ENCODE measurements around the gene REXO1.

Gene REXO1

GRCh38 chr19:1849132-1849474 is 820 bp upstream of the REXO1 start:
- no peak for DNase-seq (ENCODE audit: low read depth)

DNA sequence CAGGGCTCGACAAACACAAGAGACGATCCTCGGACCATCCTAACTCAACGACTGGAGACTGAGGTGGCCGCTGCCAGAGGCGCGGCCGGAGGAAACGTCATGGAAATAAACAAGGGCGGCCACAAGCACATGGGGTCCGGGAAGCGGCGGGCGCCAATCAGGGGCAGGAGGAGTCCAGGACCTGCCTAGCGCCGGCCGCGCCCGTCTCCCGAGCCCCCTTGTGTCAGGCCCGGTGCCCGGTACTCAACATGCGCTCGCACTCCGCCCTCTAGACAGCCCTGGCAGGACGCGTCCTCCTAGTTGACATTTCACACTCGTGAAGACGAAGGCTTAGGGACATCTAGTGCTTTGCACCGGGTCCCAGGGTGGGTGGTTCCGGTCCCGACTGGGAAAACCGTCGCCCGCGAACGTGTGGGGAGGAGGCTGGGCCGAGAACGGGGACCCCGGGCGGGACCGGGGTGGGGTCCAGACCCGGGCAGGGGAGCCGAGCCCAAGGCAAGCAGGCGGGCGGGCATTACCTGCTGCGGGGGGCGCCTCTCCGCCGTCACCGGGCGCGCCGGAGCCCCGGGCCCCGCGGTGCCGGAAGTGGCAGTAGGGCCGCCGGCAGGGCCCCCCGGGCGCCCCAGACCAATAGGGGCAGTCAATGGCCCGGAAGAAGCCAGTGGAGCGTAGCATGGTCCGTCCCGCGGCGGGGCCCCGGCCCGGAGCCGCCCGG is 442 bp downstream of the REXO1 start:
- no peak for DNase-seq (ENCODE audit: low read depth)

GRCh38 chr19:1847348-1847683 is 967 bp downstream of the REXO1 start:
- DNase-seq (ENCODE audit: low read depth) = no peak

DNA sequence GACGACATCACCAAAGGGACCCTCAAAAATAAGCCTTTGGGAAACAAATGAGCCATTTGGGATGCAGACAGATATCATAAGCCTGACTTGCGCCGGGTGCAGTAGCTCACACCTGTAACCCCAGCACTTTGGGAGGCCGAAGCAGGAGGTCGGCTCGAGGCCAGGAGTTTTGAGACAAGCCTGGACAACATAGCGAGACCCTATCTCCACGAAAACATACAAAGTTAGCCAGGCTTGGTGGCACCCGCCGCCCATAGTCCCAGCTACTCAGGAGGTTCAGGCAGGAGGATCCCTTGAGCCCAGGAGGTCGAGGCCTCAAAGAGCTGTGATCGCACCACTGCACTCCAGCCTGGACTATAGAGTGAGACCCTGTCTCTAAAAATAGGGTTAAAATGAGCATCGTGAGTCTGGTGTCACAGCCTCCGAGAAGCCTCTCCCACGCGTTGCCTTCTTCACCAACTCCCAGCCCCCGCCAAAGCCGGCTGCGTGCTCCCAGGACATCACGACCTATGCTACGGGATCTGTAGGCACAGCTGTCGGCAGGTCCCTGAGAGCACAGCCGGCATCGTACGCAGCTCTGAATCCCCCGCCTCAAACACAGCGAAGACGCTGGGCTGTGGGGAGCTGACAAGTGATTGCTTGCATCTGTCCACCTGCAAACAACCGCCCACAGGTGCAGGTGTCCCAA is 1.6 kb downstream of the REXO1 start:
- DNase-seq (ENCODE audit: low read depth) = no peak

DNA sequence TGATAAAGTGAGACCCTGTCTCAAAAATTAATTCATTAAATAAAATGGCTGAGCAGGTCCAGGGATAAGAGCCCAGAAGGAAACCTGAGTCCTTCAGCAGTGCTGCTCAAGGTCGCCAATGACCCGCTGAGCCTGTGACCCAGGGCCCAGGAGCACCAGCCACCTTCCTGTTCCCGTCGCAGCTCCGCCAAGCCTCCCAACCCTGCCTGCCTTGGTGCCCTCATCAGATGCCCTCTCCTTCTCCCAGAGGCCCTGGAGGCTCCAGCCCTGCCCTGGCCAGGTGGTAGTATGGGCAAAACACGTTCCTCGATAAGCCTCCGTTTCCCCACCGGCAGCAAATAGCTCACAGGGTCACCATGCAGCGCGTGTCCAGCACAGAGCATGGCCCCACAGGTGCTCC is 2.6 kb downstream of the REXO1 start:
- no peak for DNase-seq (ENCODE audit: low read depth)

DNA sequence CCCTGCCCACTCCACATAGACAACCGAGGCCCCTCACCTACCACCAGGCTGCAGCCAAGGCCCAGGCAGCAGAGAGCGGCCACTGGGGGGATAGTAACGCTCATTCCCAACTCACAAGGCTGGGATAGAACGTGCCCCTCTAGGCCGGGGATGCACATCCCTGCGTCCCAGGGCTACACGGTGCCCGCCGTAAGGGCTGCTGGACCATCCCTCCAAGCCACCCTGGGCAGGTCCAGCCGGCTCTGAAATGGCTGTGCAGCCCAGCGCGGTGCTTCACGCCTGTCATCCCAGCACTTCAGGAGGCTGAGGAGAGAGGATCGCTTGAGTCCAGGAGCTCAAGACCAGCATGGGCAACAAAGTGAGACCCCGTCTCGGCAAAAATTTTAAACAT is 3.2 kb downstream of the REXO1 start:
- no peak for DNase-seq (ENCODE audit: low read depth)

DNA sequence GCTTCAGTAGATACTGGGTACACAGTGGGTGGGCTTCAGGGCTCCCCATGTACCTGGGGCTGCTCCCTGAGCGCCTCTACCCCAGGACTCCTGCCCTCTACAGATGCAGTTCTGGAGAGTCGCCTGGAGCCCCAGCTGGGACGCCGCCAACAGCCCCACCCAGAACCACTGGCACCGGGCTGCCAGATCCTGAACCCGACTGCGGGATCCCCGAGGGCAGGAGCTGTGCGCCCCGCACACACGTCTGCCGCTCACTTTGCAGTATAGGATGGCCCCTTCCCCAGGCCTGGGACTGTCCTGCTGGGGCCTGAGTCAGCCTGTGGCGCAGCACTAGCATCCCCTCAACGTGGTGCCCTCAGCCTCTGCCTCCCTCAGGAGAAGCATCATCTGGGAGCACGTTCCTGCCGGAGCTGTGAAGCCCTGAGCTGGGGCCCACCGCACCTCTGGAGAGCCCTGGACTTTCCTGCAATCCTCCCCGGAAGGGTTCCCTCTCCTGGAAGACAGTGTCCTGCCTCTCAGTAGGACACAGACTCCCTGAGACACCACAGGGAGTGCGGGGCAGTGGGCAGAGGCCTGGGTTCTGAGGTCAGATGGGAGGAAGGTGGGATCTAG is 3.7 kb downstream of the REXO1 start:
- no peak for DNase-seq (ENCODE audit: low read depth)

GRCh38 chr19:1843646-1844394 is 4.5 kb downstream of the REXO1 start:
- no peak for DNase-seq (ENCODE audit: low read depth)

- no peak for DNase-seq (ENCODE audit: low read depth)
Observed at GRCh38 chr19:1843116-1843515, 5.2 kb downstream of the REXO1 start.

DNA sequence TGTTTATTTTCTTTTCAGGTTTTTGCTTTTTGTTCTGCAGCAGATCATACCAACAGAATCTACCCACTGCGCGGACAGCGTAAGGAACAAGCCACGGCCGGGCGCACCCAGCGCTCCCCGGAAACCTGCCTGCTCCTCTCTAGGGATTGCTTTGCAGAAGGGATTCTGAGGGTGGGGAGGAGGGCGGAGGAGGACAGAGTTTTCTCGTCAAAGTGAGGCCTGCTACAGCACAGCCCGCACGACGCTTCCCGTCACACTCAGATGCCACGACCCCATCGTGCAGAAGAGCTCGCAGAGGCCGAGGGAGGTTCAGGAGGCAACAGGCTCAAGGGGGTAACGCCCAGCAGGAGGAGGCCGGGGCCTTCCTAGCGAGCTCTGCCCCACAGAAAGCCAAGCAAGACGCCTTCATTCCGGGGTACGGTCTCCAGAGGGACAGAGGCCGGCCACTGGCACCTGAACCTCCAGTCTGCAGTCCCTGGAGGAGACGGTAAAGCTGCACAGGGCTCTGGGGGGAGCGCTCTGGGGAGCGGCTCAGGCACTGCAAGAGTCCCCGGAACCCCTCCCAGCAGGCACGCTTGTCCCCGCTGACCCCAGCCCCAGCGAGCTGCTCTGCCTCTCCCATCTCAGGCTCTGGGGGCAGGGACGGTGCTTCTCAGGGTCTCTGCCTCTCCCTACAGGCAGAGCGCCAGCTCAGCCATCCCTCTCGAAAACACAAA is 6.9 kb downstream of the REXO1 start:
- no peak for DNase-seq (ENCODE audit: low read depth)

GRCh38 chr19:1840541-1841115 is 7.7 kb downstream of the REXO1 start:
- no peak for DNase-seq (ENCODE audit: low read depth)

- DNase-seq (ENCODE audit: low read depth) = no peak
Observed at GRCh38 chr19:1839658-1840540, 8.4 kb downstream of the REXO1 start.

DNA sequence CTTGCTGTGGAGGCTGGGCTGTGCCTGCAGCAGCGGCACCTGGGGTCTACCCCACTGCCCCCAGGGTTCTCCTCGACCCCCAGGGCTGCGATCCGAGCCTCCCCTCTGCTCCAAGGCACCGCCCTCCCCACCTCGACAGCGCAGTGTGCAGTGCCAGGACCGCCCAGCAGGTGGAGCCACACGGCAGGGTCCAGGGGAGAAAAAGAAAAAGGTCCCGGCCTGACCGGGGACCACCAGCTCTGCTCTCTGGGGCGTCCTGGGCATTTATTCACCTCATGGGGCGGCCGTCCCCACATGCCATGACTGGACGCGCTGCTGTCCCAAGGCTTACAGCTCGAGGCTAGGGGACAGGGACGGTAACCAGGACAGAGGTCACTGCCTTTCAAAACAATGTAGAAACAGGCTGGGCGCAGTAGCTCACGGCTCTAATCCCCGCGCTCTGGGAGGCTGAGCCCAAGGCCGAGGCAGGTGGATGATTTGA is 10.6 kb downstream of the REXO1 start:
- no peak for DNase-seq (ENCODE audit: low read depth)

DNA sequence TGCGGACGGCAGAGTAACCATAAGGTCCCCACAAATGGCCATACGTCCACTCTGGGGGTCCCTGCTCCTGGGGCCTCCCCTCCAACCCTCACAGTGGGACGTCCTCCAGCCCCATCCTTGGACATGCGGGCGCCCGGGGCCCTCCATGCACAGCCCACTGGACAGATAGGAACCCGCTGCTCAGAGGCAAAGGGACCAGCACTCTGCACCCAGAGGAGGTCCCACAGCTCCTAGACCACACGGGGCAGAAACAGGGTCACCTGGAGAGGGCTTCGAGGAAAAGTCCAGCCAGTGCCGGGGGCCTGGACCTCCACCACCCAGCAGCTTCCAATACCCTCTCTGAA is 11.1 kb downstream of the REXO1 start:
- DNase-seq (ENCODE audit: low read depth) = no peak

DNA sequence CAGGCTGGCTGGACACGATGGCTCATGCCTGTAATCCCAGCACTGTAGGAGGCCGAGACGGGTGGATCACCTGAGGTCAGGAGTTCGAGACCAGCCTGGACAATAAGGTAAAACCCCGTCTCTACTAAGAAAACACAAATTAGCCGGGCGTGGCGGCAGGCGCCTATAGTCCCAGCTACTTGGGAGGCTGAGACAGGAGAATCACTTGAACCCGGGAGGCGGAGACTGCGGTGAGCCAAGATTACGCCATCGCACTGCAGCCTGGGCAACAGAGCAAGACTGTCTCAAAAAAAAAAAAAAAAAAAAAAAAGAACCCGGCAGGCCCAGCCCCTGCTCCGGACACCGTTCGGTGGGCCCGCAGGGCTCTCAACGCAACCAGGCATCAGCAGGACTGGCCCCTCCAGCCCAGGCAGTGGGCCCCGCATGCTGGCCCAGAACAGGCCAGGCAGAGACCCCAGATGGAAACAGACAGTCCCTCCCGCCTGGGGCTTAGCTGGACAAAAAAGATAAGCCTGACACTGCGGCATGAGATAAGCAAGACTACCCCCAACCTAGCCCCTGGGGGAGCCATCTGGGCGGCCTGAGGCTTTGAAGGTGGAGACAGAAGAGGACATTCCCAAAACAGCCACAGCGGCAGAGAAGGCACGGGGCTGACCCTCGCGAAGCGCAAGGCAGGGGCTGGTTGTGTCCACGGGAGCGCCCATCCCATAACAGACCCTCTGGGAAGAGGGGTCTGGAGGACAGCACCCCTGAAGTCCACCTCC is 11.6 kb downstream of the REXO1 start:
- no peak for DNase-seq (ENCODE audit: low read depth)

DNA sequence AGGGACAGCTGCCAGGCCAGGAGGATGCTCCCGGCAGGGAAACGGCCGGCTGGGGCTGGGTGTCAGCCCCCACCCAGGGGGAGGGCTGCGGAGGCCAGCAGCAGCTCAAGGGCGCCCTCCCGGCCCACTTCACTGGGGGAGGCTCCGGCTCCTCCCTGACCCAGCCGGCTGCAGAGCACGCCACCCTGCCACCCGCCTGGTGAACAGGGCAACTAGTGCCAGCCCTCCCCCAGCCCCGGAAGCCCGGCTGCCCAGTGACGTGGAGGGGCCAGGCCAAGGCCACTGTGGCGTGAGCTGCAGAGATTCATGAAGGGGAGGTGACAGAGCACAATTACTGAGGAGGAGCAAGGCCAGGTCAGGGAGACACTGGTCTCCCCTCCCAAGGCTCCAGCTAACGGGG is 14.7 kb downstream of the REXO1 start:
- no peak for DNase-seq (ENCODE audit: low read depth)

- no peak for DNase-seq (ENCODE audit: low read depth)
Observed at GRCh38 chr19:1832046-1832663, 16.1 kb downstream of the REXO1 start.

DNA sequence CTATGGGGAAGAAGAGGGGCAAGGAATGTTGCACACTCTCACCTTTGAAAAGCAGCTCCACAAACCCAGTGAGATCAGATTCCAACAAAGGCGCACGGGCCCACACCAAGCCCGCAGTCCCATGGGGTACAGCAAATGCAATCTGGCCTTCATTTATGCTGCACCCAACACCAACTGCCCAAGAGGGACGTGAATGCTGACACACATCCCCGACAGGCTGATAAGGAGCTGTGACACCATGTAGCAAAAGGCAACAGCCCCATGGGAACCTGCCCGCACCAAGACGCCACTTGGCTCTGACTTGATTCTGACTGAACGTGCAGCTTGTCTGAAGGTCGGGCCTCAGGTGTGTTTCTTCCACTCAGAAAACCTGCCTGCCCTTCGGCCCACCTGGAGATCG is 17.3 kb downstream of the REXO1 start:
- no peak for DNase-seq (ENCODE audit: low read depth)

DNA sequence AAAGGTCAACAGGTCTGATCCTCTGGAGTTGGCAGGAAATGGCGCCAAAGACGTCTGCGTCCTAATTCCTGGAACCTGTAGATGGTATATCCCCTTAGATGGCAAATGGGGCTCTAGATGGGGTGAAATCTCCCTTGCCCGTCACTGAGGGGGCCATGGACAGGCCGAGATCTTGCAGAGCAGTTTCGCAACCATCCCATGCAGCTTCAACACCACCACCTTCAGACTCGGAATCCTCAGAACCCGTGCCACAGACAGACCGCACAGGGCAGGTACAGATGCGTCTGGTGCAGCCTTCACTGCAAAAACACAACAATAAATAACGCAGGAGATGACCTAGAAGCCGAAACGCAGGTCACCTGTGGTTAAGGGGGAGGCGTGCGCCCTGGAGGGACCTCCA is 17.7 kb downstream of the REXO1 start:
- no peak for DNase-seq (ENCODE audit: low read depth)

DNA sequence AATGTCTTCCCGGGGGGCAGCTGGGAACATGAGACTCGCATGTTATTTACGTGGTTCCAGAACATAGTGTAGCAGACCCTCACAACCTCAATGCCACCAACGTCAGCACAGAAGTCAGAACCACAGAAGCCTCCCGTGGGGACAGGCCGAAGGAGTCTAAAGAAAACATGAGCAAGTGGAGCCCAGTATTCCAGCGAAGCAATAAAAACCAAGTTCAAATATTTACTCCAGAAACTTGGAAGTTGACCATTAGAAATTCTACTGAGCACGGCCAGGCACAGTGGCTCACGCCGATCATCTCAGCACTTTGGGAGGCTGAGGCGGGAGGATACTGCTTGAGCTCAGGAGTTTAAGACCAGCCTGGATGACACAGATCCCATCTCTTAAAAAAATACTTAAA is 18.3 kb downstream of the REXO1 start:
- no peak for DNase-seq (ENCODE audit: low read depth)

Data from stimulated activated CD8-positive, alpha-beta memory T cell treated with anti-CD3 and anti-CD28 coated beads, Interleukin-12 subunit alpha, Interleukin-12 subunit beta, amount 100 ng/mL, for 4 hours (primary cell).